T-cell (primary cell): ENCODE results near the gene FOXF1. TPM values are rescaled to one million over a fixed set of nuclear protein-coding genes. Genes with fewer than 3 reads are reported as not detected.

Source experiments
- ATAC-seq, 4 experiments: fragments of 200-7000 bp in 3 of 4; fragments of 150-1000 bp in 1 of 4; cut with Tn5 transposase; replicated peaks in 1 of 4; 1 replicate in 3 of 4; 2 replicates in 1 of 4; pipeline ENCODE4 v1.10.0; 2021; ENCODE audit warnings: moderate library complexity in 3 of 4, mild to moderate bottlenecking in 2 of 4, moderate number of reproducible peaks in 1 of 4
- CTCF ChIA-PET, 2 donors: fragments of 300-600 bp; sonication (Branson Sonifier 250); formaldehyde crosslinking; loops; one replicate each; lab custom pipeline; 2022; ENCODE audit warnings: antibody characterized with exemption in 2 of 2; lab: Charles Lee
- POLR2A ChIA-PET, 2 donors: fragments of 300-600 bp; sonication (Branson Sonifier 250); formaldehyde crosslinking; loops; one replicate each; lab custom pipeline; 2022; ENCODE audit warnings: antibody characterized with exemption in 2 of 2; lab: Charles Lee
- DNase-seq, 35 experiments: peaks; one replicate each; pipeline versions ENCODE4 v3.0.0 to v3.0.0-alpha.2; 2013 to 2023
- H3K27ac ChIP-seq: one replicate; pipeline ENCODE4 v1.5.1; 2013; ENCODE audit warnings: low read length
- H3K27me3 ChIP-seq, 2 experiments: replicated peaks in 1 of 2; 1 replicate in 1 of 2; 2 replicates in 1 of 2; pipeline versions ENCODE4 v1.6.1 to v1.7.0; 2013; ENCODE audit warnings: low read length in 1 of 2, mixed read lengths in 1 of 2; ENCODE audit not compliant: control insufficient read depth in 2 of 2, insufficient read depth in 2 of 2; ENCODE audit errors: extremely low read depth in 1 of 2
- H3K36me3 ChIP-seq, 2 donors: 1 replicate in 1 of 2; 2 replicates in 1 of 2; pipeline versions ENCODE4 v1.6.1 to v1.7.0; 2013; ENCODE audit warnings: low read length in 1 of 2; ENCODE audit not compliant: control insufficient read depth in 2 of 2, insufficient read depth in 1 of 2; ENCODE audit errors: extremely low read depth in 1 of 2
- H3K4me1 ChIP-seq, 2 experiments: 1 replicate in 1 of 2; 2 replicates in 1 of 2; pipeline versions ENCODE4 v1.6.1 to v1.7.0; 2013; ENCODE audit warnings: low read length in 2 of 2, mixed read lengths in 1 of 2; ENCODE audit not compliant: insufficient read depth in 2 of 2, control insufficient read depth in 1 of 2; ENCODE audit errors: extremely low read depth in 1 of 2
- H3K4me3 ChIP-seq, 2 donors: 1 replicate in 1 of 2; 2 replicates in 1 of 2; pipeline versions ENCODE4 v1.5.1 to v1.7.0; 2013; ENCODE audit warnings: mild to moderate bottlenecking in 2 of 2, low read length in 1 of 2, moderate library complexity in 1 of 2; ENCODE audit not compliant: control insufficient read depth in 1 of 2; ENCODE audit errors: extremely low read depth in 1 of 2
- H3K9me3 ChIP-seq: 2 replicates; pipeline ENCODE4 v1.7.0; 2013
- H3K27ac Mint-ChIP-seq, 2 donors: one replicate each; pipeline ENCODE4 v1.8.0; 2020 to 2021; ENCODE audit warnings: mild to moderate bottlenecking in 2 of 2, mixed read lengths in 2 of 2
- H3K27me3 Mint-ChIP-seq, 2 donors: one replicate each; pipeline ENCODE4 v1.8.0; 2021 to 2022; ENCODE audit warnings: mixed read lengths in 2 of 2
- H3K36me3 Mint-ChIP-seq: one replicate; pipeline ENCODE4 v1.8.0; 2021; ENCODE audit warnings: mixed read lengths
- H3K4me1 Mint-ChIP-seq, 3 donors: one replicate each; pipeline ENCODE4 v1.8.0; 2020 to 2022; ENCODE audit warnings: mixed read lengths in 3 of 3, mild to moderate bottlenecking in 1 of 3
- H3K4me3 Mint-ChIP-seq, 3 donors: one replicate each; pipeline ENCODE4 v1.8.0; 2020 to 2022; ENCODE audit warnings: mild to moderate bottlenecking in 3 of 3, mixed read lengths in 3 of 3, moderate library complexity in 3 of 3
- H3K9me3 Mint-ChIP-seq, 3 donors: one replicate each; pipeline ENCODE4 v1.8.0; 2020 to 2022; ENCODE audit warnings: mixed read lengths in 3 of 3
- WGBS: methylation state at CpG from one replicate; pipeline ENCODE4 v1.1.5; 2013; ENCODE audit warnings: missing lambda C conversion rate; ENCODE audit not compliant: insufficient coverage; 5-methylcytosine and 5-hydroxymethylcytosine counted together
- total RNA-seq, 35 experiments: library from RNA in 6 of 35; stranded (reverse) in 6 of 35; fragments of 120-200 nt in 1 of 35; gene quantifications; one replicate each; pipeline versions ENCODE4 v1.2.1 to v1.2.4 and lab custom pipeline; 2013 to 2026

The FOXF1 gene
- total RNA-seq, 5 donors from 2014 or later (not counting 1 experiment from before 2014, with no cell fraction given): 0.15 TPM; not detected in 4

DNA sequence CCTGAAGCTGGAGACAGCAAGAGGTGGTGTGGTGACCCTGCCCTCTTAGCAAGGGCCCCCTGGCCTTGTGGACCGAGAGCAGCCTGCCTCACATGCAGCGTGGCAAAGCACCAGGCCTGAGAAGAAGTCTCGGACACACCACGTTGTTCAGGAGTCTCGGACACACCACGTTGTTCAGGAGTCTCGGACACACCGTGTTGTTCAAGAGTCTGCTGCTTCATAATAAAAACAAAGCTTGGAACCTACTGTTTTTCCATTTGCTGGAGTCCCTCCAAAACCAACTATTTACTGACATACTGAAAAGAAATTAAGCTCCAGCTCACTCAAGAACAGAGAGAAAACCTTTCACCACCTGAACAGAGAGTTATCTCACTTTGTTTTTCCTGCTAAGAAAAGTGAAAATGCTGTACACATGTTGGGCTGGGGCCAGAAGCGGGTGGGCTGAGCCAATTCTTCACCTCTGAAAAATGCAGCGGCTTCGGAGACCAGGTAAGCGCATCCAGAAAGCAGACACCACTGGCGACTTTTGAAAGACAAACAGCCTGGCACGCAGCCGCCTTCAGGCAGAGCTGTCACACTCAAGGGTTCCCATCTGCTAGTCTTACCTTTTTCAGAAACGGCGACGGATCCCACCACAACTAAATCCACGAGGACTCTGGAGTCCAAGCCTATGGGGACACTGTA is 35.8 kb downstream of the FOXF1 start:
- no peak overlapping the region for H3K27ac Mint-ChIP-seq
- H3K9me3 ChIP-seq: no peaks in the 10 kb centered on the region
- H3K27ac ChIP-seq: no peak overlapping the region
- no peaks in the 10 kb centered on the region for H3K9me3 Mint-ChIP-seq
- H3K4me1 ChIP-seq: no peaks in the 10 kb centered on the region
- ATAC-seq (no peak), DNase-seq (no peak)
- H3K4me1 Mint-ChIP-seq: peaks cover 0 to 5% (median 0%) of the 10 kb centered on the region in 3 donors
- WGBS: over 99% methylated on average over 17 of the region's 19 CpGs
- no peak overlapping the region for H3K4me3 Mint-ChIP-seq
- CTCF ChIA-PET: no interaction called here
- H3K4me3 ChIP-seq: no peak overlapping the region
- peaks cover 68% of the 10 kb centered on the region for H3K36me3 Mint-ChIP-seq
- no peaks in the 10 kb centered on the region for H3K27me3 ChIP-seq
- H3K36me3 ChIP-seq: peaks cover 17 to 63% of the 10 kb centered on the region in 2 donors
- POLR2A ChIA-PET: no interaction called here
- H3K27me3 Mint-ChIP-seq: no peaks in the 10 kb centered on the region

DNA sequence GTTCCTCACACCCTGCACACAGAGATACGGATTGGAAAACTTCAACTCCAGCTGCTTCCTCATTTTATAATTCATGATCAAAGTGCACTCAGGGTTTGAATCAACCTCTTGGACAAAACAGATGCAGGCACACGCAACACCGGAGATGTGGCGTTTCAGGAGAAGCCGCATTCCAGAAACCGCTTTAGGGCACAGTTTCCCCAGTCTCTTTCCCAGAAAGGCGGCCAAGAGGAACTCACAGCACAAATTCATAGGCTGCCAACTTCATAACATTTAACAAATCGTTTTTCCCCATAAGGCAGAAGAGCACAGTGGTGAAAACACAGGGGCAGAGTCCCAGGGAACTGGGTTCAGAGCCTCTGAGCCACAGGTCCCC is 36.3 kb downstream of the FOXF1 start:
- no peak for ATAC-seq
- Mint-ChIP-seq H3K36me3 (peaks cover 68% of the 10 kb centered on the region), H3K27me3 (no peaks in the 10 kb centered on the region), H3K9me3 (no peaks in the 10 kb centered on the region), H3K4me3 (no peak overlapping the region), H3K27ac (no peak overlapping the region), H3K4me1 (peaks cover 0 to 5% (median 0%) of the 10 kb centered on the region in 3 donors)
- peaks cover 17 to 58% of the 10 kb centered on the region in 2 donors for H3K36me3 ChIP-seq
- H3K27me3 ChIP-seq: no peaks in the 10 kb centered on the region
- H3K9me3 ChIP-seq: no peaks in the 10 kb centered on the region
- H3K27ac ChIP-seq: no peak overlapping the region
- WGBS: 96% methylated on average over 8 of the region's 8 CpGs
- H3K4me3 ChIP-seq: no peak overlapping the region
- ChIA-PET POLR2A (no interaction called here), CTCF (no interaction called here)
- no peak for DNase-seq
- no peaks in the 10 kb centered on the region for H3K4me1 ChIP-seq

DNA sequence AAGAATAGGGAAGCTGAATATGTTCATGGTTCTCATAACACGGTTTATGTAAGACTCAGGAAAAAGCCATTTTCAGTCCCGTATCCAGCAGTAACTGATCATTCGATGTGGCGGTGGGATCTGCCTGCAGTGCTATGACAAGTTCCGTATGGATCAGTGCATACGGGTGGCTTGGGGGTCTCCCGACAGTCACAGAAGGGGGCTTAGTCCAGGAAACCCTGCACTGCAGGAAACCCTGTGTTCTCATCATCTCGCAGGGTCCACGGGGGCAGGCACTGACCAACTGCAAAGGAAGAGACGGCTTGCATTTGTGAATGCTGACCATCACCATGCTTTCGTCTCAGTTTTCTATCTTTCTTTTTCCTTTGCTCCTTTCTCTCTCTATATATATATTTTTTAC is 37.0 kb downstream of the FOXF1 start:
- no peaks in the 10 kb centered on the region for H3K4me1 ChIP-seq
- peaks cover 0 to 5% (median 2%) of the 10 kb centered on the region in 3 donors for H3K4me1 Mint-ChIP-seq
- no peaks in the 10 kb centered on the region for H3K9me3 Mint-ChIP-seq
- no peak overlapping the region for H3K27ac ChIP-seq
- no peak for DNase-seq
- H3K27me3 ChIP-seq: no peaks in the 10 kb centered on the region
- ATAC-seq: no peak
- ChIA-PET CTCF (no interaction called here), POLR2A (no interaction called here)
- no peak overlapping the region for H3K27ac Mint-ChIP-seq
- no peak overlapping the region for H3K4me3 ChIP-seq
- no peaks in the 10 kb centered on the region for H3K9me3 ChIP-seq
- peaks cover 17 to 51% of the 10 kb centered on the region in 2 donors for H3K36me3 ChIP-seq
- WGBS: 93% methylated on average over 9 of the region's 11 CpGs
- peaks cover 64% of the 10 kb centered on the region for H3K36me3 Mint-ChIP-seq
- no peaks in the 10 kb centered on the region for H3K27me3 Mint-ChIP-seq
- no peak overlapping the region for H3K4me3 Mint-ChIP-seq

DNA sequence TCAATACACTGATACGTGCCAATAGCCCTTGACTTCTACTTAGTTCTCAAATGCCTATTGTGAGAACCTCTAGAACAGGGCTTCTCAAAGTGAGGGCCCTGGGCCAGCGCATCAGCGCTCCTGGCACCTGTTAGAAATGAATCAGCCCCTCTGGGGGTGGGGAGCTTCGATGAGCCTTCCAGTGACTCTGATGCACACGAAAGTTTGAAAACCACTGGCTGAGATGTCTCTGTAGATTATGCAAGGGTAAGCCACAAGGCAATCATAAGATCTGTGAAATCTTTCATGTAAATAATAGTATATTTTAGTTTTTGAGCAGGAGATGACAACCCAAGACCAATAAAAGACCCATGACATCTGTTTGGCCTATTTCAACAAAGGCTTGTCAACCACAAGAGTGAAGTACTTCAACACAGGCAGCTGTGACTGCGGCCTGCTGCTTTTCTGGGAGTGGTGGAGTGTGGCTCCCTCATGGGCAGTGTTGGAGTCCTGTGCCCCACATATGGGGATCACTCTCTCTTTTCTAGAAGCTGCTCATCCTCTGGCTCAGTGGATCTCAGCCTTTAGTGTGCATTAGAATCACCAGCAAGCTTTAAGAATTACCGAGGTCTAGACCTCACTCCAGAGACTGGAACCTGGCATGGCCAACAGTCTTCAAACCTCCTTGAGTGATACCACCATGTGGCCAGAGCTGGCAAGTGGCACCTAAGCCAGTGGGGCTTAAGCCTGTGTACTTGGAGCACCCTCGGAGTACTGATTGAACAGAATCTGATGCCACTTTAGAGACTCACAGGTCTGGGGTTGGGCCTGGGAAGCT is 39.0 kb downstream of the FOXF1 start:
- H3K27ac ChIP-seq: no peak overlapping the region
- no peak overlapping the region for H3K27ac Mint-ChIP-seq
- H3K36me3 Mint-ChIP-seq: peaks cover 47% of the 10 kb centered on the region

DNA sequence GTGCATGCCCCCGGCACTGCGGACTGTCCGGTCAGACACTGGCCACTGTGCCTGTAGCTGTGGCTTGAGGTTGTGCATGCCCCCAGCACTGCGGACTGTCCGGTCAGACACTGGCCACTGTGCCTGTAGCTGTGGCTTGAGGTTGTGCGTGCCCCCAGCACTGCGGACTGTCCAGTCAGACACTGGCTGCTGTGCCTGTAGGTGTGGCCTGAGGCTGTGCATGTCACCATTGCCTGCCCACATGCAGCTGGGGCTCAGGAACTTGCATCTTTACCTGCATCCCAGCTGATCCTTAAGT is 39.5 kb downstream of the FOXF1 start:
- Mint-ChIP-seq H3K4me1 (peaks cover 18 to 20% (median 18%) of the 10 kb centered on the region in 3 donors), H3K27me3 (no peaks in the 10 kb centered on the region), H3K4me3 (no peak overlapping the region), H3K27ac (no peak overlapping the region), H3K36me3 (peaks cover 42% of the 10 kb centered on the region), H3K9me3 (no peaks in the 10 kb centered on the region)
- no peak overlapping the region for H3K4me3 ChIP-seq
- no peak for ATAC-seq
- no peaks in the 10 kb centered on the region for H3K27me3 ChIP-seq
- H3K27ac ChIP-seq: no peak overlapping the region
- CTCF ChIA-PET: no interaction called here
- WGBS: 98% methylated on average over 5 of the region's 7 CpGs
- peaks cover 2 to 14% of the 10 kb centered on the region in 2 experiments for H3K4me1 ChIP-seq
- peaks cover 13 to 38% of the 10 kb centered on the region in 2 donors for H3K36me3 ChIP-seq
- H3K9me3 ChIP-seq: no peaks in the 10 kb centered on the region
- DNase-seq: no peak
- POLR2A ChIA-PET: no interaction called here

More for the DNA sequence above, 39.0 kb downstream of the FOXF1 start:
- no peaks in the 10 kb centered on the region for H3K27me3 ChIP-seq
- peak in 2 of 4 experiments; percentile 50 to 67 for ATAC-seq
- Mint-ChIP-seq H3K9me3 (no peaks in the 10 kb centered on the region), H3K4me1 (peaks cover 16 to 17% (median 16%) of the 10 kb centered on the region in 3 donors), H3K4me3 (no peak overlapping the region), H3K27me3 (no peaks in the 10 kb centered on the region)
- no peak for DNase-seq
- 82% methylated on average over 3 of the region's 8 CpGs for WGBS
- H3K9me3 ChIP-seq: no peaks in the 10 kb centered on the region
- no peak overlapping the region for H3K4me3 ChIP-seq
- ChIA-PET CTCF (interaction anchor here in 1 of 2 donors (0.7 kb wide), 1 partner anchor 12 kb away, joined by 3 read pairs; no protein-coding TSS in a partner anchor), POLR2A (no interaction called here)
- peaks cover 0 to 9% of the 10 kb centered on the region in 2 experiments for H3K4me1 ChIP-seq
- H3K36me3 ChIP-seq: peaks cover 15 to 38% of the 10 kb centered on the region in 2 donors

DNA sequence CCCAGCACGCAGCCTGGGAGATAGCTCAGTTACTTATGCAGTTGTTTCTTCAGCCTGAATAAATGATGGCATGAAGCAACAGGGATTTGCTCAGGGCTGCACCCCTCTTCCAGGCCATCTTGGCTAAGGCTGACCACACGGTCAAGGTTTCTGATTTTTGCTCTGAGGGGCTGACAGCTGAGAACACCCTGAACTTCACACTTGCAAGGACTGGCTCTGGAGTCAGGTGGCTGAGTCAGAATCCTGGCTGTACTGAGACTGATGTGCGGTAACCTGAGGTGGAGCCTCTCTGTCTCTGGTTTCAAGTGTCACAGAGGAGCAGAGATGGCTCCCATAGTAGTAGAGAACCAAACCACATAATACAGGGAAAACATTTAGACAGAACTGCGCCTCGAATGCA is 40.0 kb downstream of the FOXF1 start:
- no peaks in the 10 kb centered on the region for H3K9me3 ChIP-seq
- POLR2A ChIA-PET: interaction anchor here in 1 of 2 donors (0.6 kb wide), 1 partner anchor 753 kb away, joined by 8 read pairs; no protein-coding TSS in a partner anchor
- no peak for ATAC-seq
- H3K27me3 ChIP-seq: peaks cover 0 to 1% of the 10 kb centered on the region in 2 experiments
- H3K36me3 Mint-ChIP-seq: peaks cover 37% of the 10 kb centered on the region
- no peak overlapping the region for H3K27ac Mint-ChIP-seq
- WGBS: 94% methylated on average over 2 of the region's 5 CpGs
- H3K36me3 ChIP-seq: peaks cover 9 to 34% of the 10 kb centered on the region in 2 donors
- H3K9me3 Mint-ChIP-seq: no peaks in the 10 kb centered on the region
- H3K4me1 Mint-ChIP-seq: peaks cover 22 to 23% (median 22%) of the 10 kb centered on the region in 3 donors
- H3K27ac ChIP-seq: no peak overlapping the region
- H3K4me3 ChIP-seq: no peak overlapping the region
- no peak for DNase-seq
- no peaks in the 10 kb centered on the region for H3K27me3 Mint-ChIP-seq
- CTCF ChIA-PET: interaction anchor here in 1 of 2 donors (1.0 kb wide), 1 partner anchor 14 kb away, joined by 4 read pairs; no protein-coding TSS in a partner anchor
- H3K4me1 ChIP-seq: peaks cover 2 to 16% of the 10 kb centered on the region in 2 experiments
- H3K4me3 Mint-ChIP-seq: no peak overlapping the region
